ENCODE measurements around the gene IER5. TPM values are rescaled to one million over a fixed set of nuclear protein-coding genes. Genes with fewer than 3 reads are reported as not detected.
A peak's percentile ranks its signal among the peaks of the same experiment; 100 is the strongest.

The IER5 gene
- total and polyA plus RNA-seq, 9 of the 15 experiments (the other 6 are each of a cell fraction or from before 2014, with no cell fraction given): 2.4 to 32.1 (median 12.0) TPM

DNA sequence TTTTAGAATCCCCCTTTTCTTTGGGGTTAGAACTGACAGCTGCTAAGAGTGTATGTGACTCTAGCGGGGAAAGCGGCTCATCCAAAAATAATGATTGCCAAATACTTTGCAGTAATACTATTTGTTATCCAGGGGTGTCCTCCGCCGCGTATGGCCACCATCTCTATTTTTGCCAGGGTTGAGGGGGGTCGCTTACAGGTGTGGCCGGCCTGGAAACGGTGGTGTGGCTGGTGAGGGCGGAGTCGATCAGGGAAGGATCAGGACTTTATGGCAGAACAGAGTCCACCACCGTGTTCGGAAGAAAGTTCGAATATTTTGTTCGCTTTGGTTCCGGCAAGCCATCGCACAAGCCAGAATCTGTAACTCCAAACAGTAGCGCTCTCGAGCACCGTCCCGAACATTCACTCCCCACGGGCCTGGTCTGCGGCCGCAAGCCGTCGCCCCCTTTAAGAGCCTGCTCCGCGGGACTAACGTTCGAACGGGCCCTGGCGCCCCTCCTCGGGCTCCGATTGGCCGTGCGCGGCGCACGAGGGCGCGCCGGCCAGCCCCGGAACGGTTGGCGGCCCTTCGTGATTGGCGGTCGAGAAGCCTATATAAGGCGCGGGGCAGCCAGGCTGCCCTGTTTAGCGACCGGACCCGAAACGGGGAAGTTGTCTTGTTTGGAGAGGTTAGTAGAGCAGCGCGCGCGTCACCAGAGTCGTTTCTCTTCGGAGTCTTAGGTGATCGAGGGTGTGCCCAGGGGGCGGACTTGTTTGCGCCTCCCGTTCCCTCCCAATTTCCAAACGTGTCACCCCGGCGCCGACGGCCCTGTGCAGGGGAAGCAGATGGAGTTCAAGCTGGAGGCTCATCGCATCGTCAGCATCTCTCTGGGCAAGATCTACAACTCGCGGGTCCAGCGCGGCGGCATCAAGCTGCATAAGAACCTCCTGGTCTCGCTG, at the start of gene IER5 (continued):
- TF ChIP-seq NFYB (IDR thresholded peaks at IDR 0.05; ENCODE audit: extremely low read depth, insufficient read length) (peak; percentile 82), ZBTB9 (CRISPR knock-in tag; IDR thresholded peaks at IDR 0.05) (peak; percentile 71; the same call in 1 of the 2 replicates), SMC3 (conservative IDR thresholded peaks at IDR 0.05; ENCODE audit: insufficient read depth, low read depth, low read length) (peak; percentile 24; the same call in 1 of the 2 replicates), GATAD2B (IDR thresholded peaks at IDR 0.05; ENCODE audit: borderline replicate concordance) (peak; percentile 48; the same call in 1 of the 2 replicates), NCOA2 (IDR thresholded peaks at IDR 0.05; ENCODE audit: partially characterized antibody in 2 of 2) (no peak), RBM39 (optimal IDR thresholded peaks at IDR 0.05; ENCODE audit: low read depth, low read length) (peak; percentile 88), HOXB6 (CRISPR knock-in tag; IDR thresholded peaks at IDR 0.05; ENCODE audit: borderline replicate concordance) (peak; percentile 60; the same call in 1 of the 2 replicates), CHD1 (IDR thresholded peaks at IDR 0.05; ENCODE audit: low read length) (no peak), DMBX1 (CRISPR knock-in tag; IDR thresholded peaks at IDR 0.05; ENCODE audit: borderline replicate concordance) (0 out of 2 replicates have a peak, but pooled peaks have one; percentile 41), SMARCC2 (IDR thresholded peaks at IDR 0.05; ENCODE audit: low read depth) (no peak), ZNF316 (IDR thresholded peaks at IDR 0.05) (peak; percentile 22; the same call in 1 of the 2 replicates), ZNF398 (CRISPR knock-in tag; IDR thresholded peaks at IDR 0.05) (no peak), ATF6 (CRISPR knock-in tag; IDR thresholded peaks at IDR 0.05) (peak; percentile 40; the same call in 1 of the 2 replicates), ZNF217 (CRISPR knock-in tag; IDR thresholded peaks at IDR 0.05) (no peak), HIVEP1 (CRISPR knock-in tag; IDR thresholded peaks at IDR 0.05) (no peak)
- TF ChIP-seq, protein P1, sequence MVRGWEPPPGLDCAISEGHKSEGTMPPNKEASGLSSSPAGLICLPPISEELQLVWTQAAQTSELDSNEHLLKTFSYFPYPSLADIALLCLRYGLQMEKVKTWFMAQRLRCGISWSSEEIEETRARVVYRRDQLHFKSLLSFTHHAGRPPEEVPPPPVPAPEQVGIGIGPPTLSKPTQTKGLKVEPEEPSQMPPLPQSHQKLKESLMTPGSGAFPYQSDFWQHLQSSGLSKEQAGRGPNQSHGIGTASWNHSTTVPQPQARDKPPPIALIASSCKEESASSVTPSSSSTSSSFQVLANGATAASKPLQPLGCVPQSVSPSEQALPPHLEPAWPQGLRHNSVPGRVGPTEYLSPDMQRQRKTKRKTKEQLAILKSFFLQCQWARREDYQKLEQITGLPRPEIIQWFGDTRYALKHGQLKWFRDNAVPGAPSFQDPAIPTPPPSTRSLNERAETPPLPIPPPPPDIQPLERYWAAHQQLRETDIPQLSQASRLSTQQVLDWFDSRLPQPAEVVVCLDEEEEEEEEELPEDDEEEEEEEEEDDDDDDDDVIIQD (CRISPR knock-in tag; IDR thresholded peaks at IDR 0.05): no peak
